Measurements from ENCODE around the gene JOSD1. TPM values are rescaled to one million over a fixed set of nuclear protein-coding genes. Genes with fewer than 3 reads are reported as not detected.

The JOSD1 gene
- total and polyA plus RNA-seq, 2 donors, result 40.2 to 43.9 TPM

DNA sequence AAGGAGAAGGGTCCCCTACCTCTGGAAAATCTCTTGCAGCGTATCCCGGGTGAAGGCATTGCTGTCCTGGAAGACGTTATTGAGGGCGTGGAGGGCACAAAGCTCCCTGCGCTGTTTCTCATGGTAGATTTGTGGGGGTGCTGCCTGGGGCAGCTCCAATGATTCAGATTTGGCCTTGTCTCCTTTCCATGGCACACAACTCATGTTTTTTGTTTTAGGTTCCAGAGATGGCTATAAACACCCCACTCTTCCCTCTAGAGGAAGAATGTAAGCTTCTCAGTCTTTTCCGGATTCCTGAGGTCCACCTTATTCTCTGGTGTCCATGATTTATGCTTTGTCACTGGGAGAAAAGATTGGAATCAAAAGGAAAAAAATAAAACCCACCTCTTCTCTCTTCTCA, 959 bp downstream of the JOSD1 start:
- 13% methylated on average over 6 of the region's 6 CpGs for WGBS
- Histone ChIP-seq H3K4me3 (ENCODE audit: low read depth, low read length) (peak overlapping the region; percentile 75), H3K36me3 (ENCODE audit: insufficient read depth) (no peaks in the 10 kb centered on the region), H3K27ac (ENCODE audit: low read depth) (no peak overlapping the region), H3K4me1 (ENCODE audit: insufficient read depth) (no peaks in the 10 kb centered on the region)
- DNase-seq (ENCODE audit: extremely low spot score), result no peak

DNA sequence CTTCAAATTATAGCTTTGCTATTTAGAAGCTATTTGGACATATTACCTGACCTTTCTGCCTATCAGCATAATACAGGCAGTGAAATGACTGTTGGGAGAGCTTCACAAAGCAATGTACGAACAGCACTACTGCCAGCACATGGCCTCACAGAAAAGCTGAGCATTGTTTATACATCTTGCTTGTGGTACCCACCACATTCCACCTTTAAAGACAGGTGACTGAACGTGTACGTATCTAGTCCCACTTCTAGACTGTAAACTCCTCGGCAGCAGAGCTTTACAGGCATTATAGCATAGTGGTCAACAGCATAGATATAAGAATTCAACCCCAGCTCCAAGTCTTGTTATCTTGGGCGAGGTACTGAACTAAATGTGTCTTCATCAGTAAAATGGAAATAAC, 1.6 kb downstream of the JOSD1 start:
- 41% methylated on average over 5 of the region's 5 CpGs for WGBS
- no peaks in the 10 kb centered on the region for H3K4me1 ChIP-seq (ENCODE audit: insufficient read depth)
- H3K36me3 ChIP-seq (ENCODE audit: insufficient read depth), result no peaks in the 10 kb centered on the region
- peak overlapping the region; percentile 29 for H3K27ac ChIP-seq (ENCODE audit: low read depth)
- peak overlapping the region; percentile 12 for H3K4me3 ChIP-seq (ENCODE audit: low read depth, low read length)
- DNase-seq (ENCODE audit: extremely low spot score), result no peak

DNA sequence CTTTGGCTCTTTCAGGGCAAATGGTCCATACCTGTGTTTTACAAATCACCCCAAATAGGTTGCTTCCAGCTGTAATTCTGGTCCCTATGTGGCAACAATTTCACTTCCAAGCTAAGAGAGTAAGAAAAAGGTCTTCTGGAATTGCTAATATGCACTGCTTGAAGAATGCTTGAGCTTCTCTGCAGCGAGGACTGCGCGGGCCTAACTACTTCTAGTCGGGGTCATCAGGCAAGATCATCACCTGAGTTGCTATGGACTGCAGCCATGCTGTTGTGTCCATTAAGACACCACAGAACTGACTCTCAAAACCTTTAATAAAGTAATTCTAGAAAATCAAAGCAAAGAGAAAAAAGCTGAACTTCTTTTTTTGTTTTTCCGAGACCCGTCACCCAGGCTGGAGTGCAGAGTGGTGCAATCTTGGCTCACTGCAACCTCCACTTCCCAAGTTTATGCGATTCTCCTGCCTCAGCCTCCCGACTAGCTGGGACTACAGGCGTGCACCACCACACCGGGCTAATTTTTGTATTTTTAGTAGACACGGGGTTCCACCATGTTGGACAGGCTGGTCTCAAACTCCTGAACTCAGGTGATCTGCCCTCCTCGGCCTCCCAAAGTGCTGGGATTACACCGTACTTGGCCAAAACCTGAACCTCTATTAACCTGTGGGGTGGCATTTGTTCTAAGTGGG, 2.2 kb downstream of the JOSD1 start:
- Histone ChIP-seq H3K27ac (ENCODE audit: low read depth) (no peak overlapping the region), H3K4me3 (ENCODE audit: low read depth, low read length) (no peak overlapping the region), H3K4me1 (ENCODE audit: insufficient read depth) (no peaks in the 10 kb centered on the region), H3K36me3 (ENCODE audit: insufficient read depth) (no peaks in the 10 kb centered on the region)
- 92% methylated on average over 13 of the region's 13 CpGs for WGBS
- no peak for DNase-seq (ENCODE audit: extremely low spot score)

DNA sequence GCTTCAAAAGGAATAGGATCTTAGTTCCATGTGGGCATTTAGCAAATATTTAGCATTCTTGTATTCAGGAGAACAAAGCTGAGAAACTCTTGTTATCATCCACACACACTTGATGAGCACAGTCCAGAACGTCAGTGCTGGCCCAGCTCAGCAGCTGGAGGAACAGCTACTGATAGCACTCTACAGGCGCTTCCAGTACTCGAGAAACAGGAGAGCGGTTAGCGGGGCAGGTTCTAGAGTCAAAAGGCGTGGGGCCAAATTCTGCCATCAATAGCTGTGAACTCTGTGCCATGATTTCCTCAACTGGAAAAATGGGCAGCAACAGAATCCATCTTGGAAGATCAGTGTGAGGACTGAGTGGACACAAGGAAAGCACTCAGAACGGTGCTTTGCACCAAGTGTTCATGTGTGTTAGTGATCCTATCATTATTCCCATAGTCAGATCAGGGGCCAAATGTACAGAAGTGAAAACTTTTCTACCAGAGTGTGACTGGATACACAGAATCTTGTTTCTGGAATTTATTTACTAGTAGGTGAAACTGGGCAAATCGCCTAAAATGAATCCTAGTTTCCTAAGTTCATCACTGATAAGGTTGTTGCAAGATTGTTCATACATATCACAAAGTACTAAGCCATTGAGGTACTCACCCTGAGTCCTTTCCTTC, 3.2 kb downstream of the JOSD1 start:
- Histone ChIP-seq H3K36me3 (ENCODE audit: insufficient read depth) (no peaks in the 10 kb centered on the region), H3K4me3 (ENCODE audit: low read depth, low read length) (no peak overlapping the region), H3K27ac (ENCODE audit: low read depth) (no peak overlapping the region), H3K4me1 (ENCODE audit: insufficient read depth) (no peaks in the 10 kb centered on the region)
- no peak for DNase-seq (ENCODE audit: extremely low spot score)
- 64% methylated on average over 8 of the region's 8 CpGs for WGBS

DNA sequence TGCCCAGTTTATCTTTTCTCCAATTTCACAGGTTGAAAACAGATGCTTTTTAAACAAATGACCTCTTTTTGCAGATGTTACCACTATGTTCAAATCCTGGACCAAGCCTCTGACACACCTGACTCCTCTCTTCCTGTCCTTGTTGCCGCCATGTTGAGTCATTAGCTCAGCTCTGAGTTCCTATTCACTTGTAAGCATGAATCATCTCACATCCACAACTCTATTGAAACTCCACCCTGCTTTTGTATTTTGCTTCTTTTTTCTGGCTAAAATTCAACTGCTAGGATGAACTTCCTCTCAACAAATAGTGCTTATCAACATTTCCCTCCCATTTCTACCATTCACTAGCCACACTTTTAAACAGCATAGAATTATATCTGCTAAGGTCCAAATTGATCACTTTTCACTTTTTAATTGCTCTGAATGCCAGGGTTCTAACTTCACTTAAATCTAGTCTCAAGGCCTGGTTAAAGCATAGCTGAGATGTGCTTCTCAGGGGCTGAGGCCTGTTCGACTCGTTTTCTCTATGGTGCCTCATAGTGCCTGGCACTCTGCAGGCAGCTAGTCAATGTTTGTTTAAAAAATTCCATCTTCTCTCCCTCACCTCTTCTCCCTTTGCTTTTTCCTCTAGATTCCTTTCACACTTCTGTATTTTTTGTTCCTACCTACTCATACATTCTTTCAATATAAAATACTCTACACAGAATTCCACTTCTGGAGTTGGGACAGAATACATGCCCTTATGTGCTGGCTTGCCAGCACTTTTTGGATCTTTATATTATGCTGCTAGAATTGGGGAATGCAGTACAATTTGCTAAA, 3.9 kb downstream of the JOSD1 start:
- 41% methylated on average over 3 of the region's 3 CpGs for WGBS
- no peaks in the 10 kb centered on the region for H3K4me1 ChIP-seq (ENCODE audit: insufficient read depth)

DNA sequence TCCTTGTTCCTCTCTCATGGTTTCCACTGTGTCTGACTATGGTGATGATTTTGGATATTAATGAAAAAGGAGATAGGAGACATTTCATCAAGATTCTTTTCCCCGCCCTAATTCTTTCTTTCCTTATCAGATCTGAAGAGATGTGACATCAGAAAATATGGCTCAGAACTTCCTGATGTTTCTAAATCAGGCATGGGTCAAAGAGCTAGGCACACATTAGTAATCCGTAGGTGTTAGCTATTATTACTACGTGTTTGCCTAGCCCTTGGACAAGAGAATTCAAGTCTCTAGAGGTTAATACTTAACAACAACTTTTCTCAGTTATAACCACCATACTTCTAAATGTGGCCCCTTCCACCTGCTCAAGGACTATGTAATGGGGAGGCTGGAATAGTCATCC, 5.8 kb downstream of the JOSD1 start:
- 80% methylated on average over 3 of the region's 3 CpGs for WGBS
- Histone ChIP-seq H3K4me1 (ENCODE audit: insufficient read depth) (no peaks in the 10 kb centered on the region), H3K27ac (ENCODE audit: low read depth) (no peak overlapping the region)

More for the DNA sequence above, 3.9 kb downstream of the JOSD1 start:
- Histone ChIP-seq H3K36me3 (ENCODE audit: insufficient read depth) (no peaks in the 10 kb centered on the region), H3K4me3 (ENCODE audit: low read depth, low read length) (no peak overlapping the region), H3K27ac (ENCODE audit: low read depth) (no peak overlapping the region)
- DNase-seq (ENCODE audit: extremely low spot score), result no peak

DNA sequence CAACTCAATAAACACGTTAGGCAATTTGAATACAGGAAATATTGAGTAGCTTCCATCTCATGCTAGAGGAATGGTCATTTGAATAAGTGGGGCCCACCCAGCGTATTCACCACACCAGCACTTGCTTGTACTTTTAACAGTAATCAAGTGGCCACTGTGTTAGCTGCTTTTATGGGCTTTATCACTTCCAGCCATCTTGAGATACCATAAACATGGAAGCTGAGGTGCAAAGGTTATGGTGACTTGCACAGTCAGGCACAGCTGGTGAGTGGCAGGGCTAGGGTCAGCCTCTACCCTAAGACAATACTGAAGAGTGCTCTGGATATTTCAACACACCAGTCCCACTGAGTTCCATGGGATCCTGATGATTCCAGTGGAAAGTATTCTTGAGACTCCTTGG, 6.7 kb downstream of the JOSD1 start:
- Histone ChIP-seq H3K36me3 (ENCODE audit: insufficient read depth) (no peaks in the 10 kb centered on the region), H3K4me1 (ENCODE audit: insufficient read depth) (no peaks in the 10 kb centered on the region), H3K4me3 (ENCODE audit: low read depth, low read length) (no peak overlapping the region), H3K27ac (ENCODE audit: low read depth) (no peak overlapping the region)
- no peak for DNase-seq (ENCODE audit: extremely low spot score)
- 85% methylated on average over 2 of the region's 2 CpGs for WGBS

More for the DNA sequence above, 5.8 kb downstream of the JOSD1 start:
- no peaks in the 10 kb centered on the region for H3K36me3 ChIP-seq (ENCODE audit: insufficient read depth)
- no peak for DNase-seq (ENCODE audit: extremely low spot score)
- no peak overlapping the region for H3K4me3 ChIP-seq (ENCODE audit: low read depth, low read length)

DNA sequence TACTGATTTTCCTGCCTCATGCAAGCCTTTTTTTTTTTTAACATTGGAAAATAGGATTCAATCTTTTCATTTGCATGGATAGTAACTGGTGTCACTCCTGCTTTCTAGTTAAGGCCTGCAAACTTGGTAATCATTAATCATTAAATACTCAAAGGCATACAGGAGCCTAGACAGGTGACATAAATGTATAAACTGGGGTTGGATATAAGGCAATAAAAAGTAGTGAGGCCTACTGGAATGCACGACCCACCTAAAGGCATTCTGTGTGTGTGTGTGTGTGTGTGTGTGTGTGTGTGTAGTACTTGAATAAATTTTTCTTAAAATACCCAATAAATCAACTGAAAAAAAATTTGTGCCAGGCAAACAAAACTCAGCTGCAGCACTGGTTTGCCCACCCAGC, 11.1 kb downstream of the JOSD1 start:
- 69% methylated on average over 1 of the region's 1 CpG for WGBS
- no peak for DNase-seq (ENCODE audit: extremely low spot score)
- Histone ChIP-seq H3K4me1 (ENCODE audit: insufficient read depth) (no peaks in the 10 kb centered on the region), H3K27ac (ENCODE audit: low read depth) (no peak overlapping the region), H3K4me3 (ENCODE audit: low read depth, low read length) (no peak overlapping the region), H3K36me3 (ENCODE audit: insufficient read depth) (no peaks in the 10 kb centered on the region)

DNA sequence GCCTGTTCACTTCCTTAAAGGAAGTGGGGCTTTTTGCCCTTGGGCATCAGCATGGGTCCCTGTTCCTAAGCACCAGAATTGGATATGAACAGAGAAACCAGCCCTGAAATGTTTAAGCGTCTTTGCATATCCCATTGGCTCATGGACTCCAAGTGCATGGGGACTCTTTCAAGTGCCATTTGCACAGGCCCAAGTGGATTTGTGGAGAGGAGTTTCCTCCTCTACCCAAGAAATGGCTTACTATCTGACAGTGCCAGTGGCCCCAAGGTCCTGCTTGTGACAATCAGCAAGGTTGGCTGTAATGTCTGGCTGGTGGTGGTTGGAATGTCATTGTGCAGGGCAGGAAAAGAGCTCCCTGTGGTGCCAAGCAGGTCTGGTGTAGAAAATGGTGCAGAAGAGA, 15.0 kb downstream of the JOSD1 start:
- Histone ChIP-seq H3K4me1 (ENCODE audit: insufficient read depth) (peaks cover 1% of the 10 kb centered on the region), H3K27ac (ENCODE audit: low read depth) (no peak overlapping the region), H3K36me3 (ENCODE audit: insufficient read depth) (no peaks in the 10 kb centered on the region), H3K4me3 (ENCODE audit: low read depth, low read length) (no peak overlapping the region)
- no peak for DNase-seq (ENCODE audit: extremely low spot score)
- 88% methylated on average over 1 of the region's 1 CpG for WGBS

DNA sequence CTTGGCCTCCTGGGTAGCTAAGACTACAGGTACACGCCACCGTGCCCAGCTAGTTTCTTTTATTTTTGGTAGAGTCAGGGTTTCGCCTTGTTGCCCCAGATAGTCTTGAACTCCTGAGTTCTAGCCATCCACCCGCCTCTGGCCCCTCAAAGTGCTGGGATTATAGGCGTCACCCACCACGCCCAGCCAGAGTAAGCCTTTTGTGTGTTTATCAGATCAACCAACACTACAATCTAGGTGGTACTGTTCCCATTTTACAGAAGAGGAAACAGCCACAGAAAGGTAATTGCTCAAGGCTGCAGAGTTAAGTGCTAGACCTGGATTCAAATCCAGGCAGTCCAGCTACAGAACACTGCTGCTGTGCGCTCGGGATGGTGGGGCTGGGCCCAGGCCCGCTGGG, 15.8 kb downstream of the JOSD1 start:
- Histone ChIP-seq H3K27ac (ENCODE audit: low read depth) (no peak overlapping the region), H3K4me3 (ENCODE audit: low read depth, low read length) (no peak overlapping the region), H3K4me1 (ENCODE audit: insufficient read depth) (peaks cover 1% of the 10 kb centered on the region), H3K36me3 (ENCODE audit: insufficient read depth) (no peaks in the 10 kb centered on the region)
- no peak for DNase-seq (ENCODE audit: extremely low spot score)
- 92% methylated on average over 9 of the region's 9 CpGs for WGBS

DNA sequence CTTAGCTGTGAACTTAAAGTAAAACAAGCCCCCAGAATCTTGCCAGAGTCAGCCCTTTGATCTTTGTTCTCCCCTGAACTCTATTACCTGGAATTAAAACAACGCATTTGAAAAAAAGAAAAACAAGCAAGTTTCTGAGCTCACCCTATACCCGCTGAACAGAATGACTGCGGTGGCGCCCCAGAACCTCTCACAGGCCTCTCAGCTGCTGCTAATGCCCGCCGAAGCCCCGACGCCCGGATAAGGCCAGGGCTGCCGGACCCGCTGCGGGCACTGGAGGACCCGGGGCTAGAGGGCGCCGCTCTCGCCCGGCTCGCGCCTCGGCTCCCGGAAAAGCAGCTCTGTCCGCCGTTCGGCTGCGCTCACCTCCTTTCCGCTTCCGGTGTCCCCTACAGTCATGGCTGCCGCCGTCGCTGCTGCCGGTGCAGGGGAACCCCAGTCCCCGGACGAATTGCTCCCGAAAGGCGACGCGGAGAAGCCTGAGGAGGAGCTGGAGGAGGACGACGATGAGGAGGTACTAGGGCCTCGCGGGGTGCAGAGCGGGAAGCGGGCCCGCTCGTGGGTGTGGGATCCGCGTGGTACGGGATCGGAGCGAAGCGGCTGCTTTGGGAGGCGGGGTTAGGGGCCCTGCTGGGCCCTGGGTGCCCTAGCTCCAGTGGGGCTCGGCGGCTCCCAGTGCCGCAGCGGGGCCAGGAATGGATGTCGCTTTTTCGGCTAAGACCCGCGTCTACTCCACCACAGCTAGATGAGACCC, 19.0 kb downstream of the JOSD1 start, which contains the start of gene TOMM22:
TSS of gene TOMM22 (plus strand) at position 376 of the 754 bp plus-strand sequence. CDS start at position 398, 22 bp downstream.
- peaks cover 1% of the 10 kb centered on the region for H3K4me1 ChIP-seq (ENCODE audit: insufficient read depth)
- H3K27ac ChIP-seq (ENCODE audit: low read depth), result peak within 1 kb of the TSS; percentile 52
- peak within 1 kb of the TSS; percentile 89 for H3K4me3 ChIP-seq (ENCODE audit: low read depth, low read length)
- H3K36me3 ChIP-seq (ENCODE audit: insufficient read depth), result no peaks in the 10 kb centered on the region
- under 1% methylated on average over 60 of the region's 60 CpGs for WGBS
- DNase-seq (ENCODE audit: extremely low spot score), result no peak

DNA sequence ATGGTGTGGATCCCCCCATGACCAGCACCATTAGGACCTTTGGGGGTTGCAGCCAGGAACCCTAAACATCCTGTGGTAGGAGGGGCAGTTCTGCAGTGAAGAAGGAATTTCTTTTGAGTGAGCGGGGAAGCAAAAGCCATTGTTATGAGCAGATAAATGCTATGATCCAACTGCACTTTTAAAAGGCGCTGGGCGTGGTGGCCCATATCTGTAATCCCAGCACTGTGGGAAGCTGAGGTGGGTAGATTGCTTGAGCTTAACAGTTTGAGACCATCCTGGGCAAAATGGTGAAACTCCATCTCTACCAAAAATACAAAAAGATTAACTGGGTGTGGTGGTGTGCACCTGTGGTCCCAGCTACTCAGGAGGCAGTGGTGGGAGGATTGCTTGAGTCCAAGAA, 24.9 kb downstream of the JOSD1 start:
- Histone ChIP-seq H3K4me3 (ENCODE audit: low read depth, low read length) (no peak overlapping the region), H3K36me3 (ENCODE audit: insufficient read depth) (no peaks in the 10 kb centered on the region), H3K4me1 (ENCODE audit: insufficient read depth) (no peaks in the 10 kb centered on the region), H3K27ac (ENCODE audit: low read depth) (no peak overlapping the region)
- 98% methylated on average over 3 of the region's 3 CpGs for WGBS
- DNase-seq (ENCODE audit: extremely low spot score), result no peak

DNA sequence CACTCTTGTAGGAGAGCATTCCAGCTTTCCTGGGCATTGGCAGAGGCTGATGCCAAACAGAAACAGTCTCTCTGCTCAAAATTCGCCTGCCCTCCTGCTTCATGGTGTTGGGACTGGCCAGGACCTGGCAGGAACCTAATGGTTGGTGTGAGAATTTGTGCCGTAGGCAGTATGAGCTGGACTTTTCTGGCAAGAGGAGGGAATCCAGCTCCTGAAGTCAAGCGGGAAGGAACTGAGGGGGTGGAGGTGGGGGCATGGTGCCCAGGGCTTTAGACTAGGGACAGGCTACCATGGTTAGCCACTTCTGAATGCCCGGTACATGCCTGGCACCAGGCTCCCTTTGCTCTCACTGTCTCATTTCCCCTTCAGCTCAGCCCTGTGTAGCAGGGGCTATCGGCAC, 25.9 kb downstream of the JOSD1 start:
- Histone ChIP-seq H3K27ac (ENCODE audit: low read depth) (no peak overlapping the region), H3K4me1 (ENCODE audit: insufficient read depth) (no peaks in the 10 kb centered on the region), H3K36me3 (ENCODE audit: insufficient read depth) (no peaks in the 10 kb centered on the region), H3K4me3 (ENCODE audit: low read depth, low read length) (no peak overlapping the region)
- DNase-seq (ENCODE audit: extremely low spot score), result no peak
- WGBS, result 77% methylated on average over 5 of the region's 5 CpGs
